CD14-positive monocyte (primary cell): ENCODE data around the gene CDC14A. TPM values are rescaled to one million over a fixed set of nuclear protein-coding genes. Genes with fewer than 3 reads are reported as not detected.

Experiments used
- DNase-seq, 3 donors: peaks; one replicate each; pipeline ENCODE4 v3.0.0-alpha.2; 2011 to 2022
- H2AFZ ChIP-seq: 2 replicates; pipeline ENCODE4 v1.6.0; 2012; ENCODE audit warnings: mild to moderate bottlenecking, low read depth, low read length, inconsistent platforms; ENCODE audit not compliant: insufficient read depth, poor library complexity, severe bottlenecking
- H3K27ac ChIP-seq, 2 donors: 1 replicate in 1 of 2; 2 replicates in 1 of 2; pipeline ENCODE4 v1.5.1; 2012 to 2013; ENCODE audit warnings: low read length in 2 of 2, control low read depth in 1 of 2, inconsistent platforms in 1 of 2, low read depth in 1 of 2, mild to moderate bottlenecking in 1 of 2
- H3K27me3 ChIP-seq, 2 donors: one replicate each; pipeline versions ENCODE4 v1.6.0 to v1.6.1; 2011 to 2013; ENCODE audit warnings: low read length in 2 of 2; ENCODE audit not compliant: control insufficient read depth in 2 of 2, insufficient read depth in 2 of 2
- H3K36me3 ChIP-seq, 2 donors: replicated peaks in 1 of 2; 1 replicate in 1 of 2; 2 replicates in 1 of 2; pipeline versions ENCODE4 v1.5.1 to v1.6.1; 2012 to 2013; ENCODE audit warnings: low read length in 2 of 2, control low read depth in 1 of 2, inconsistent platforms in 1 of 2, mild to moderate bottlenecking in 1 of 2; ENCODE audit not compliant: insufficient read depth in 2 of 2, control insufficient read depth in 1 of 2
- H3K4me1 ChIP-seq, 2 donors: 1 replicate in 1 of 2; 2 replicates in 1 of 2; pipeline versions ENCODE4 v1.5.1 to v1.6.1; 2012 to 2013; ENCODE audit warnings: low read length in 2 of 2, control low read depth in 1 of 2, inconsistent platforms in 1 of 2, mild to moderate bottlenecking in 1 of 2, moderate library complexity in 1 of 2; ENCODE audit not compliant: insufficient read depth in 2 of 2, control insufficient read depth in 1 of 2
- H3K4me2 ChIP-seq: replicated peaks from 2 replicates; pipeline ENCODE3; 2012; ENCODE audit warnings: low read length, moderate library complexity, mild to moderate bottlenecking; ENCODE audit not compliant: poor library complexity, severe bottlenecking; ENCODE audit errors: extremely low read depth
- H3K4me3 ChIP-seq, 3 experiments: fragments of 200-600 bp in 1 of 3; sonication (generic) in 1 of 3; replicated peaks in 1 of 3; 1 replicate in 2 of 3; 2 replicates in 1 of 3; pipeline ENCODE4 v1.5.1; 2011 to 2013; ENCODE audit warnings: low read length in 3 of 3, mild to moderate bottlenecking in 3 of 3, control low read depth in 2 of 3, low read depth in 2 of 3, inconsistent platforms in 1 of 3, moderate library complexity in 1 of 3
- H3K79me2 ChIP-seq: 2 replicates; pipeline ENCODE4 v1.6.0; 2012; ENCODE audit warnings: mild to moderate bottlenecking, control low read depth, inconsistent platforms, low read length, moderate library complexity; ENCODE audit not compliant: insufficient read depth
- H3K9ac ChIP-seq: 2 replicates; pipeline ENCODE4 v1.6.0; 2017; ENCODE audit warnings: low read length, mild to moderate bottlenecking; ENCODE audit not compliant: insufficient read depth, poor library complexity, severe bottlenecking
- H3K9me3 ChIP-seq, 2 donors: replicated peaks in 1 of 2; 1 replicate in 1 of 2; 2 replicates in 1 of 2; pipeline versions ENCODE4 v1.5.1 to v1.6.1; 2012 to 2013; ENCODE audit warnings: low read length in 2 of 2, control low read depth in 1 of 2; ENCODE audit not compliant: control insufficient read depth in 1 of 2, insufficient read depth in 1 of 2
- H4K20me1 ChIP-seq: 2 replicates; pipeline ENCODE4 v1.6.0; 2012; ENCODE audit warnings: mild to moderate bottlenecking, low read length, control low read depth, moderate library complexity; ENCODE audit not compliant: insufficient read depth
- H3K27ac Mint-ChIP-seq, 7 donors: one replicate each; pipeline ENCODE4 v1.8.0; 2020; ENCODE audit warnings: mild to moderate bottlenecking in 7 of 7, mixed read lengths in 7 of 7, moderate library complexity in 6 of 7, inconsistent platforms in 2 of 7
- H3K27me3 Mint-ChIP-seq, 3 donors: one replicate each; pipeline ENCODE4 v1.8.0; 2021 to 2022; ENCODE audit warnings: low read depth in 3 of 3, mild to moderate bottlenecking in 3 of 3, mixed read lengths in 3 of 3, moderate library complexity in 3 of 3, inconsistent platforms in 1 of 3
- H3K36me3 Mint-ChIP-seq, 2 donors: one replicate each; pipeline ENCODE4 v1.8.0; 2020; ENCODE audit warnings: mixed read lengths in 2 of 2, inconsistent platforms in 1 of 2, mild to moderate bottlenecking in 1 of 2
- H3K4me1 Mint-ChIP-seq: one replicate; pipeline ENCODE4 v1.8.0; 2020; ENCODE audit warnings: mild to moderate bottlenecking, mixed read lengths
- H3K4me3 Mint-ChIP-seq, 2 donors: one replicate each; pipeline ENCODE4 v1.8.0; 2020; ENCODE audit warnings: mild to moderate bottlenecking in 2 of 2, mixed read lengths in 2 of 2, moderate library complexity in 1 of 2
- H3K9me3 Mint-ChIP-seq, 7 donors: one replicate each; pipeline ENCODE4 v1.8.0; 2020 to 2022; ENCODE audit warnings: mixed read lengths in 7 of 7, mild to moderate bottlenecking in 6 of 7, moderate library complexity in 6 of 7, inconsistent platforms in 2 of 7
- WGBS: methylation state at CpG from one replicate; pipeline ENCODE4 v1.1.5; 2013; ENCODE audit warnings: missing lambda C conversion rate; ENCODE audit not compliant: insufficient coverage; 5-methylcytosine and 5-hydroxymethylcytosine counted together
- intact Hi-C, 2 donors: fragments of 100-400 bp; cut with micrococcal nuclease; formaldehyde crosslinking; loops; one replicate each; pipeline versions ENCODE4 v1.15.0 to v1.15.1; 2023
- polyA plus RNA-seq, 3 donors: library from polyadenylated mRNA; depleted of rRNA in 1 of 3; unstranded in 2 of 3; stranded (reverse) in 1 of 3; fragments of 300-500 nt in 2 of 3; fragments of >200 nt in 1 of 3; fragmentation: Illumina TruSeq in 2 of 3; gene quantifications; 1 replicate in 2 of 3; 2 replicates in 1 of 3; pipeline ENCODE4 v1.2.3, GENCODE V29; 2012 to 2021
- TF ChIP-seq, protein P1 (sequence below): fragments of 200-600 bp; IDR thresholded peaks from one replicate; pipeline ENCODE4 v1.8.0; 2022; ENCODE audit warnings: antibody characterized with exemption, mild to moderate bottlenecking

The CDC14A gene
- polyA plus RNA-seq, 3 donors: 4.2 to 9.2 (median 6.1) TPM

DNA sequence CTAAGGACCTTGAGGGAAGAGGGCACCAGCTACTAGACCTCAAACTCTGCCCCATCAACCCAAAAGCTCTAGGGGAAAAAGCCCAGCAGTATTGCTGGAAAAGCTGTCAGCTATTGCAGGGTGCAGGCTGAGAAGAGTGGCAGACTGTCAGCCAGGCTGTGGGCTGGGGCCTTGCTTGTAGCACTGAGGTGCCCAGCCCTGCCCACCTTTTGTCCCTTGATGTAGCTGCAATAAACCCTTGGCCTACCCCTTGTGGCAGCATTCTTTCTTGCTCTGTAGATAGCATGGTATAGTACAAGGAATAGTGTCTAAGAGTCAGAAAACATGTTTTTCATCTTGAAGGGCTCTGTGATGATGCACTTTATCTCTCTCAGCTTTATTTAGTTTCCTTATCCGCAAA lies 39.4 kb downstream of the CDC14A start:
- Histone ChIP-seq H3K4me2 (no peak overlapping the region), H3K9ac (no peak overlapping the region), H3K36me3 (peaks cover 12 to 57% of the 10 kb centered on the region in 2 donors), H3K27ac (peak overlapping the region in 1 of 2 donors; percentile 7), H3K4me3 (no peak overlapping the region), H3K9me3 (no peaks in the 10 kb centered on the region), H3K79me2 (peaks cover 57% of the 10 kb centered on the region), H3K27me3 (no peaks in the 10 kb centered on the region), H3K4me1 (peaks cover 9 to 11% of the 10 kb centered on the region in 2 donors), H2AFZ (no peak overlapping the region), H4K20me1 (no peaks in the 10 kb centered on the region)
- Mint-ChIP-seq H3K4me3 (no peak overlapping the region), H3K27me3 (no peaks in the 10 kb centered on the region), H3K4me1 (peaks cover 54% of the 10 kb centered on the region), H3K9me3 (no peaks in the 10 kb centered on the region), H3K27ac (peak overlapping the region in 1 of 7 donors; percentile 4), H3K36me3 (peaks cover 17 to 44% of the 10 kb centered on the region in 2 donors)
- DNase-seq: no peak
- WGBS: no CpG with 5 or more reads among the region's 1 CpG
- intact Hi-C loops: no loop called here
- TF ChIP-seq, protein P1, sequence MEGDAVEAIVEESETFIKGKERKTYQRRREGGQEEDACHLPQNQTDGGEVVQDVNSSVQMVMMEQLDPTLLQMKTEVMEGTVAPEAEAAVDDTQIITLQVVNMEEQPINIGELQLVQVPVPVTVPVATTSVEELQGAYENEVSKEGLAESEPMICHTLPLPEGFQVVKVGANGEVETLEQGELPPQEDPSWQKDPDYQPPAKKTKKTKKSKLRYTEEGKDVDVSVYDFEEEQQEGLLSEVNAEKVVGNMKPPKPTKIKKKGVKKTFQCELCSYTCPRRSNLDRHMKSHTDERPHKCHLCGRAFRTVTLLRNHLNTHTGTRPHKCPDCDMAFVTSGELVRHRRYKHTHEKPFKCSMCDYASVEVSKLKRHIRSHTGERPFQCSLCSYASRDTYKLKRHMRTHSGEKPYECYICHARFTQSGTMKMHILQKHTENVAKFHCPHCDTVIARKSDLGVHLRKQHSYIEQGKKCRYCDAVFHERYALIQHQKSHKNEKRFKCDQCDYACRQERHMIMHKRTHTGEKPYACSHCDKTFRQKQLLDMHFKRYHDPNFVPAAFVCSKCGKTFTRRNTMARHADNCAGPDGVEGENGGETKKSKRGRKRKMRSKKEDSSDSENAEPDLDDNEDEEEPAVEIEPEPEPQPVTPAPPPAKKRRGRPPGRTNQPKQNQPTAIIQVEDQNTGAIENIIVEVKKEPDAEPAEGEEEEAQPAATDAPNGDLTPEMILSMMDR: no peak

DNA sequence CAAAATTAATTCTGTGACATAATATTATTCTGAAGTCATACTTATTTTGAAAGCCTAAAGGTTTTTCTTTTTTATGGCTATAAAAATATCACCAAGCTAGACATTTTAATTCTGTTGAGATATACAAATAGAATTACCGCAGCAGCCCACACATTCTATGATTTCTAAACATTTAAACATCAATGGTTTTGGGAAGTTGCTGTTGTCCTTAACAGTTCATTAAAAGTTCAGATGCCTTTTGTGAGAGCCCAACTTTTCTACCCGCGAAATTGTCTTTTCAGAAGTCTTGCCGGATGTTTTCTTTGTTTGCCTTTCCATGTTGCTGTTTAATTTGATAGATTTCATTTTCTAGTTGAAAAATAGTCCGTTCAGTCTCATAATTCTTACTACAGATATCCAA lies 40.5 kb downstream of the CDC14A start:
- Histone ChIP-seq H3K27me3 (no peaks in the 10 kb centered on the region), H3K79me2 (peaks cover 64% of the 10 kb centered on the region), H3K4me3 (no peak overlapping the region), H4K20me1 (no peaks in the 10 kb centered on the region), H2AFZ (no peak overlapping the region), H3K4me1 (peaks cover 7 to 11% of the 10 kb centered on the region in 2 donors), H3K4me2 (no peak overlapping the region), H3K9me3 (no peaks in the 10 kb centered on the region), H3K36me3 (peaks cover 12 to 57% of the 10 kb centered on the region in 2 donors), H3K27ac (no peak overlapping the region), H3K9ac (no peak overlapping the region)
- intact Hi-C loops: no loop called here
- no peaks in the 10 kb centered on the region for H3K27me3 Mint-ChIP-seq
- no peaks in the 10 kb centered on the region for H3K9me3 Mint-ChIP-seq
- peaks cover 21 to 44% of the 10 kb centered on the region in 2 donors for H3K36me3 Mint-ChIP-seq
- no CpG with 5 or more reads among the region's 5 CpGs for WGBS
- TF ChIP-seq, protein P1: no peak
- no peak overlapping the region for H3K4me3 Mint-ChIP-seq
- DNase-seq: no peak
- H3K4me1 Mint-ChIP-seq: peaks cover 53% of the 10 kb centered on the region
- peak overlapping the region in 4 of 7 donors; percentile 7 to 54 (median 38) for H3K27ac Mint-ChIP-seq
